Measurements from ENCODE around the gene COPZ1.

COPZ1 gene

DNA sequence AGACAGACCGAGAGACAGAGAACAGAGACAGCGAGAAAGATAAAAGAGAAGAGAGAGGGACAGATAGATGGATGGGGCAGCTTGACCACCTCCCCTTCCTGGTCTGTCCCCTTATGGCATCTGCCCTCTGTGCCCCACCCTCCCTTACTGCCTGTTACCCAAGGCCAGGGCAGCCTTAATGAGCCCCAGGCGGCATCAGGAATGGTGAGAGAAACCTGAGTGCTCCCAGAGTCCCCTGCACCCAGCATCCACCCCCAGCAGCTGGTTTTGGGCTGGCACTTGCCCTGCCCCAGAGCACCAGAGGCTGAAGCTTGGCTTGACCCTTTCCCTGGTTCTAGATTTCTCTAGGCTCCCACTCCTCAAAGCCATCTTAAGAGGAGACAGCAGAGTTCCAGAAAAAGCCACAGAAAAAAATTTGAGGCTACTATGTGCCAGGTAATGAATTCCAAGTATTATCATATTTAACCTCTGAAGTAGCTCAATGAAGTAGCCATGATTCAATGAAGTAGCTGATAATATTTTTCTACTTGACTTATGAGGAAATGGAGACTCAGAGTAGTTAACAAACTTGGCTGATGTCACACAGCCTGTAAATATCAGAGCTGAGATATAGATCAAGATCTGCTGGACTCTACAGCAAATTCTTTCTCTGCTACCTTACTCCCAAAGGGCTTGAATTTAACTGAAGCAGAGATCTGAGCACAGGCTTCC, 61.6 kb downstream of the COPZ1 start:
- Histone ChIP-seq H3K36me3 (replicated peaks; ENCODE audit: low read depth, low read length) (no peaks in the 10 kb centered on the region), H3K4me3 (ENCODE audit: low read length) (no peak overlapping the region), H3K27ac (ENCODE audit: low read length) (no peak overlapping the region), H3K9me3 (ENCODE audit: insufficient read depth, low read length) (no peaks in the 10 kb centered on the region), H3K79me2 (ENCODE audit: low read length) (no peaks in the 10 kb centered on the region), H4K20me1 (ENCODE audit: insufficient read depth, low read length) (no peaks in the 10 kb centered on the region), H3K9ac (ENCODE audit: low read length) (no peak overlapping the region), H2AFZ (ENCODE audit: low read depth, low read length) (no peak overlapping the region), H3K4me2 (ENCODE audit: low read length) (no peak overlapping the region), H3K4me1 (ENCODE audit: low read length) (peaks cover 47% of the 10 kb centered on the region), H3K27me3 (ENCODE audit: low read depth, low read length) (no peaks in the 10 kb centered on the region)
- TF ChIP-seq CTCF (IDR thresholded peaks at IDR 0.05; ENCODE audit: low read depth, low read length) (no peak), EZH2phosphoT487 (IDR thresholded peaks at IDR 0.05; ENCODE audit: low read depth) (no peak)

- Histone ChIP-seq H3K9ac (ENCODE audit: low read length) (no peak overlapping the region), H4K20me1 (ENCODE audit: insufficient read depth, low read length) (no peaks in the 10 kb centered on the region), H3K4me1 (ENCODE audit: low read length) (peaks cover 51% of the 10 kb centered on the region), H3K9me3 (ENCODE audit: insufficient read depth, low read length) (no peaks in the 10 kb centered on the region), H2AFZ (ENCODE audit: low read depth, low read length) (no peak overlapping the region), H3K4me2 (ENCODE audit: low read length) (no peak overlapping the region), H3K27me3 (ENCODE audit: low read depth, low read length) (no peaks in the 10 kb centered on the region), H3K36me3 (replicated peaks; ENCODE audit: low read depth, low read length) (no peaks in the 10 kb centered on the region), H3K79me2 (ENCODE audit: low read length) (no peaks in the 10 kb centered on the region), H3K27ac (ENCODE audit: low read length) (no peak overlapping the region), H3K4me3 (ENCODE audit: low read length) (no peak overlapping the region)
- TF ChIP-seq EZH2phosphoT487 (IDR thresholded peaks at IDR 0.05; ENCODE audit: low read depth), result no peak
- TF ChIP-seq CTCF (IDR thresholded peaks at IDR 0.05; ENCODE audit: low read depth, low read length), result no peak
Measured at GRCh38 chr12:54387114-54387467, 62.2 kb downstream of the COPZ1 start.

DNA sequence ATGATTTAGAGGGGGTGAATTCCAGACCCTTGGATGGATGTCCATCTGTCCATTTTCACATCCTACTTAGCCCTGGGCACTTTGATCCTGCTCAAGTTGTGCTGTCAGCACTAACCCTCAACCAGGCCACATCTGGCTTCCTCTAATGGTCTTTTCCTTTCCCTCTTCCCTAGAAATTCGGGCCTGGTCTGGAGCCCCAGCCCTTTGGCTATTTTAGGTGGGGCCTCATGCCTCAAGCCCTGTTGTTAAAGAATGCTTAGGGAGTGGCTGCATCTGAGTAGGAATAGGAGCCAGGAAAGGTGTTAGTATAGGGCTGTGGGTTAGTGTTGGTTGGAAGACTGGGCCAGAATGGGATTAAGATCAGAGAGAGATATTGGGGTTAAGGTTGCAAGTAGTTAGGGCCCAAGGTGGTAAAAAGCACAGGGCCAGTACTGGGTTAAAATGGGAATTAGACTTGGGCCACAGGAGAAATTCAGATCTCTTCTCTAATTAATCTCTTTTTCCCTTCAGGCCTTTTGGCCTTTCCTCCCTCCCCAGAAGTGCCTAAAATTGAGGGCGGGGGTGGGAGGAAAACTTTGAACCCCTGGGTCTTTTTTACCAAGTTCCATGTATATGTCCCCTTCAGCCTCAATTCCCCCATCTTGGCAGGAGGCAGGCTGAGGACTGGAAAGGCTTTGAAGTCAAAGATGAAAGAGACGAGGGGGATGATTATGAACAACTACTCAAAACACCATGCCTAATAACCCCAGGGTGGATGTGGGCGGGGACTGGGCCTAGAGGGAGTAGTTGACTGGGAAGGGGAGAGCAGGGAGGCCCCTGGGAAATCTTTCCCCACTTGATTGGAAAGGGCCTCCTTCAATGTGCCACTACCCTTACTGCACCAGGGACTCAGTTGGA, 63.6 kb downstream of the COPZ1 start:
- no peak overlapping the region for H3K4me2 ChIP-seq (ENCODE audit: low read length)
- H4K20me1 ChIP-seq (ENCODE audit: insufficient read depth, low read length), result no peaks in the 10 kb centered on the region
- peaks cover 51% of the 10 kb centered on the region for H3K4me1 ChIP-seq (ENCODE audit: low read length)
- no peak overlapping the region for H3K27ac ChIP-seq (ENCODE audit: low read length)
- 0 out of 2 replicates have a peak, but pooled peaks cover 2% of the 10 kb centered on the region for H3K27me3 ChIP-seq (ENCODE audit: low read depth, low read length)
- no peaks in the 10 kb centered on the region for H3K9me3 ChIP-seq (ENCODE audit: insufficient read depth, low read length)
- H3K9ac ChIP-seq (ENCODE audit: low read length), result no peak overlapping the region
- no peak overlapping the region for H2AFZ ChIP-seq (ENCODE audit: low read depth, low read length)
- H3K36me3 ChIP-seq (replicated peaks; ENCODE audit: low read depth, low read length), result no peaks in the 10 kb centered on the region
- H3K79me2 ChIP-seq (ENCODE audit: low read length), result no peaks in the 10 kb centered on the region
- no peak for TF ChIP-seq EZH2phosphoT487 (IDR thresholded peaks at IDR 0.05; ENCODE audit: low read depth)
- TF ChIP-seq CTCF (IDR thresholded peaks at IDR 0.05; ENCODE audit: low read depth, low read length), result no peak
- no peak overlapping the region for H3K4me3 ChIP-seq (ENCODE audit: low read length)

GRCh38 chr12:54389134-54389508, 64.2 kb downstream of the COPZ1 start:
- Histone ChIP-seq H2AFZ (ENCODE audit: low read depth, low read length) (no peak overlapping the region), H3K36me3 (replicated peaks; ENCODE audit: low read depth, low read length) (no peaks in the 10 kb centered on the region), H3K4me2 (ENCODE audit: low read length) (no peak overlapping the region), H3K27ac (ENCODE audit: low read length) (no peak overlapping the region), H3K4me1 (ENCODE audit: low read length) (peaks cover 51% of the 10 kb centered on the region), H3K9me3 (ENCODE audit: insufficient read depth, low read length) (no peaks in the 10 kb centered on the region), H3K9ac (ENCODE audit: low read length) (no peak overlapping the region), H4K20me1 (ENCODE audit: insufficient read depth, low read length) (no peaks in the 10 kb centered on the region), H3K27me3 (ENCODE audit: low read depth, low read length) (0 out of 2 replicates have a peak, but pooled peaks cover 2% of the 10 kb centered on the region), H3K79me2 (ENCODE audit: low read length) (no peaks in the 10 kb centered on the region), H3K4me3 (ENCODE audit: low read length) (no peak overlapping the region)
- TF ChIP-seq EZH2phosphoT487 (IDR thresholded peaks at IDR 0.05; ENCODE audit: low read depth) (no peak), CTCF (IDR thresholded peaks at IDR 0.05; ENCODE audit: low read depth, low read length) (no peak)

Measured in OCI-LY3 (cell line).